Bone marrow (tissue), 2 donors: ENCODE measurements around the gene RHOXF1.
"Not testable (repeated sequence)": the region's sequence is repeated elsewhere in the genome, so short reads cannot be mapped to it uniquely, and the experiment has no call there.

Source experiments
- DNase-seq, 2 donors: peaks; one replicate each; lab custom pipeline; 2025; lab: John Stamatoyannopoulos, UW

RHOXF1 gene

DNA sequence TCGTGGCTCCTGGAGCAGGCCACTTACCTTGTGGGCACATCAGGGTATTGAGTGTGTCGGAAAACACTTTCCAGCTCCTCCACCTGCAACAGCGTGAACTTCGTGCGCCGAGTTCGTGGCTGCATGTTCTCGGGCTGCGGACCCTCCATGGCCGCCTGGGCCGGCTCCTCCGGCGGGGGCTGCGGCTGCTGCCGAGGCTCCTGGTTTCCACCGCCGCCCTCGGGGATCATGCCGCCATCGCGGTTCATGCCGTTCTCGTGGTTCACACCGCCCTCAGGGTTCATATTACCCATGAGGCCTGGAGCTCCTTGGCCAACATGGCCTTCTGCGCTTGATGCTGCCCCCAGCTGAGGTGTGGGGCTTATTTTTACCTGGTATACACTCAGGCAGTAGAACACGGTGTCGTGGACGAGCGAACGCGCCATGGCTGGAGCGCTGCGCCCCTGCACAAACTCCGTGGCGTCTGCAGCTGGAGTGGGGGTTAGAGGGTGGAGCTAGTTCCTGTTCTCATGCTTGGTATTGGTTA, at the start of gene RHOXF1:
TSS of gene RHOXF1 (minus strand) at position 476 of the 526 bp plus-strand sequence. CDS start at position 425, 51 bp downstream.
- DNase-seq, result no peak

- not testable (repeated sequence) for DNase-seq
Measured at GRCh38 chrX:120159086-120159485, 43.4 kb upstream of the RHOXF1 start.

GRCh38 chrX:120158313-120158712, 42.6 kb upstream of the RHOXF1 start, which contains the start of gene RHOXF2:
RHOXF2 (plus strand) TSS chrX:120158613; CDS start chrX:120158751, 138 bp downstream.
- DNase-seq, result not testable (repeated sequence)

DNA sequence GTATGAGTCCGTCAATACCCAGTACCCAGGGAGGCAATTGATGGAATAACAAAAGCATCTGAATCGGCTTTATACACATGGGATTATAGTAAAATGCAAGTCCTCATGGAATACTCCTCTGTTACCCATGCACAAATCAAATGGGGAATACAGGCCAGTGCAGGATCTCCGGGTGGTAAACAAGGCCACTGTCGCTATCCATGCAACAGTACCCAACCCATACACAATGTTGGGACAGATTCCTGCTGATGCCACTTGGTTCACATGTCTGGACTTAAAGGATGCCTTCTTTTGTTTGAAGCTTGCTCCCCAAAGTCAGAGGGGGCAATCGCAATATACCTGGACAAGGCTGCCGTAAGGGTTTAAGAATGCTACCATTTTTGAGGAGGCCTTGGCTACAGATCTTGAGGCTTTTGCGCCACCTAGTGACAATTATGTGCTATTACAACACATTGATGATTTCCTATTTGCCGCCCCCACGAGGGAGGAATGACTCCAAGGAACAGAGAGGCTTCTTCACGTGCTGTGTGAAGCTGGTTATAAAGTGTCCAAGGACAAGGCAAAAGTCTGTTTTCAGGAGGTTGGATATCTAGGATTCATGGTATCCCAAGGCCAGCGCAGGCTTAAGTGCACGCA, 34.5 kb upstream of the RHOXF1 start:
- not testable (repeated sequence) for DNase-seq

- no peak for DNase-seq
Measured at GRCh38 chrX:120147537-120147936, 31.8 kb upstream of the RHOXF1 start.

DNA sequence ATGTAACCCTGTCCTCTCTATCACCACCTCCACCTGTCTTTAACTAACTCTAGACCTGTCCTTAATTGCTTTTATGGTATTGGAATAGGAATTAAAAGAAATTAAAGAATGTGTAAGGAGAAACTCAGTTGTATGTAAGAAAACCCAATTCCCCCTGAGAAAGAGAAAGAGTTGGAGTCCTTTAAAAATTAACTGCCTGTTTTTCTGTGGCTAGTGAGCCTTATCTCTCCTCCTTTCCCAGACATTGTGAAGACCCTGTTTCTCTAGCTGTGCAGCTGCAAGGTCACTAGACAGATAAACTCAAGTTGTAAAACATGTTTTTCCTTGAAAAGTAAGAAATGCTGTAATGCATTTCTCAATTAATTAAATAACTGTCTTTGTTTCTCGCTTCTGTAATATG, 30.6 kb upstream of the RHOXF1 start:
- DNase-seq, result not testable (repeated sequence)

DNA sequence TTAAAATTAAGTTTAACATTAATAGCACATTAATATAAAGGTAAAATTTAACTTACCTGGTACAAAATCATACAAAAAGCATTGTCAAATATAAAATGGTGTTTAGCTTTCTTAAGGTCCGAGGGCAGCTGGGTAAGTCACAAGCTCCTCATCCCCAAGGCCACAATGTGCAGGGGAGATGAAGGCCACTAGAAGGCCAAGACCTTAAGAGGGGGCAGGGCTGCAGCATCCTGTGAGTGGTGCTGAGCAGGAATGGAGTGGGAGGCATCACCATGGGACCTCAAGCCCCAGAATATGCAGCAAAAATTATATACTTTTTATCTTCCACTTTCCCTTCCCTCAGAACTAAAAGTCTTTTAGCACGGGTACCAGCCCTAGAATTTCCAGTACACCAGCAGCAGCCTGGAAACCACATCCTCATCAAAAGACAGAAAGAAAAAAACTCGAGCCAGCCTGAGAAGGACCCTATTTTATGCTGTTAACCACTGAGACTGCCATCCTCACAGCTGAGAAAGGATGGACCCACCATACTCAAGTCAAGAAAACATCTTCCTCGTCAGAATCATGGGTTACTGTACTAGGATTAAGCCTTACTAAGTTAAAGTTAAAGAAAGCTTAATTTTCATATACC, 29.7 kb upstream of the RHOXF1 start:
- no peak for DNase-seq

DNA sequence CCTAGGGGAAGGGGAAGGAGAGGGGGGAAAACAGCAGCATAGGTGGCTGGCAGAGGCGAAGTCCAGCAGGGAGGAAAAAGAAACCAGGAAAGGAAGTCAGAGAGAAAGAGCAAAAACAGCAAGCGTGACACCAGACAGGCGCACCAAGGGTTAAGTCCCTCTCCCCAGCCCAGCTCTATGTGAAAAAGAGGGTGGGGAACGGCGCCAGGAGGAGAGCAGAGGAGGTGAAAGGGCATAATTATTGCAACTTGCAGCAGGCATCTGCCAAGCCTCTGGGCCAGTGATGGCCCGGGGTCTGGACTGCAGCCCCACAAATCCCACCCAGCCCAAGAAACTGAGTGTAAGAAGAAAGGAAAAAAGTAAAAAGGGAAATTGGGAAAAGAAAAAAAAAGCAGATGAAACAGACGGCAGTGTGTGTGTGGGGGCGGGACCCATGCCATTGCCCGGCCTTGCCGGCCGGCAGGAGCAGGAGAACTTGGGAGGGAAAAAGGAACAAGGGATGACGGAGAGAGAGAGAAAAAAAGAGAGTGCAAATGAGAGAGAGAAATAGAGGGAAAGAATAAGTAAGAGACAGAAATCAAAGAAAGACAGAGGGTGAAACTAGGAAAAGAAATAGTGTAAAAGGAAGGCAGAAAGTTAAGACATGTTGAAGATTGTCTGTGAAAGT, 28.6 kb upstream of the RHOXF1 start:
- no peak for DNase-seq

- DNase-seq, result no peak
Measured at GRCh38 chrX:120140293-120140981, 24.7 kb upstream of the RHOXF1 start.

DNA sequence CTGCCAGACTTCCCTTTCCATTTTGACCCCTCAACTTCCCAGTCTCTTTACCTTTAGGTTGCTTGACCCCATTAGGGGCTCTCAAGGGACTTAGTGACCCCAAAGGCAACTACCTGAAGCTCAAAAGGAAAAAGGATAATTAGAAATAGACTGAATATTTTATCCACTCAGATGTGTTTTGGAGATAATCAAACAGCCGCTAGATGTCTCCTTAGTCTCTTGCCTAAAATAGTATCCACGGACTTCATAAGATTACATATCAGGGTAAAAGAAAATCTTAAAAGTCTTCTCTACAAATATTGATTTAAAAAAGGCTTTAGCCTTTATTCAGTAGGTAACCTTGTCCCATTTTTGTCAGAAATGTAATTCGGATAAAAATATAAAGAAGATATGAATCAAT, 21.7 kb upstream of the RHOXF1 start:
- no peak for DNase-seq

DNA sequence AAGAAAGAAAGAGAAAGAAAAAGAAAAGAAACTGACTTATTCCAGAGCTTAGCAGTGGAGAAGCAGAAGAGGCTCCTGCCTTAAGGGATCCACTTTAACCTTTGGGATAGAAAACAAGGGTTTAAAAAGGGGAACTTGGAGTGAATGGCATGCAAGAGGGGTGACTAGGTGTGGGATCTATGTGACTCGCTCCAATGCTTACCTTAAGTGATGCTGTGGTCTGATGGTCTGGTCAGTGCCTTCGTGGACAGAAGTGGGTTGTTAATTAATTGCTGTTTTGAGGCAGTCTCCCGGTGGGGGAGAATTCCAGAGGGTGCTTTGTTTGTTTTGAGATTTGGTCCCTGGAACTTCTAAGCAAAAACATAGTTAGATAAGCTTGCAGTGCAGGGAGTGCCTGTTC, 21.1 kb upstream of the RHOXF1 start:
- DNase-seq, result no peak

DNA sequence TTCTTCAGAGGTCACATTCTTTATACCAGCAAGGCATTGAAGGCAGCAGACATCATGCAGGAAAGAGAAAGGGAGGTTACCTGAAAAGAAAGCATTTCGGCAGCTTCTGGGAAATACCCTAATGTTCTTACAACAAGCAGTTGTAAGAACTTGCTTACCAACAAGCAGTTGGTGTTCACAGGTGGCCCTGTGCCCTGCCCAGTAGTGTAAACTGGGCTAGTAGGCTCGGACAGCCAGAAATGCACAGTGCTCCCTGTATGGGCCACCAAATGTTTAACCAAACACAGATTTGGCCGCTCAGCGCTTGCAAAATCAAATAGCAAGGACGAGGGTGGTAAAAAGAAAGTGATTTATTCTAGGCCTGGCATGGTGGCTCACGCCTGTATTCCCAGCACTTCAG, 20.4 kb upstream of the RHOXF1 start:
- DNase-seq, result no peak

GRCh38 chrX:120128306-120128846, 12.7 kb upstream of the RHOXF1 start:
- not testable (repeated sequence) for DNase-seq

DNA sequence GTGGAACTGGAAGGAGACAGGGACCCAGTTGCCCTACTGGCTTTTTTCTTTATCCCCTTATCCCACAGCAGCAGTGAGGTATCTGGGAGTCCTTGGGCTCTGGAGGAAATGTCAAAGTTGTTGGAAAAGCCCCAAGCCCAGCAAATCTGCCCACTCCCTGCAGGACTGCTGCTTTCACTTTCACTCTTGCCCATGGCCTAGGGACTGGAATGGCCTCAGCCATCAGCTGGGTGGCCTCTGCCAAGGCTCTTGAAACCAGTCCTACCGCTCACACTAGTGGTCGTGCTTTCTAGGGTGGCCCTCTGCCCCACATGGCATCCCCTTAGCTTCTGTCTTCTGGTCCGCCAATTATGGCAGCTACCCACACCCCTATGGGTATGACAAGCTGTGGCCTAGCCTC, 9.7 kb upstream of the RHOXF1 start:
- no peak for DNase-seq

DNA sequence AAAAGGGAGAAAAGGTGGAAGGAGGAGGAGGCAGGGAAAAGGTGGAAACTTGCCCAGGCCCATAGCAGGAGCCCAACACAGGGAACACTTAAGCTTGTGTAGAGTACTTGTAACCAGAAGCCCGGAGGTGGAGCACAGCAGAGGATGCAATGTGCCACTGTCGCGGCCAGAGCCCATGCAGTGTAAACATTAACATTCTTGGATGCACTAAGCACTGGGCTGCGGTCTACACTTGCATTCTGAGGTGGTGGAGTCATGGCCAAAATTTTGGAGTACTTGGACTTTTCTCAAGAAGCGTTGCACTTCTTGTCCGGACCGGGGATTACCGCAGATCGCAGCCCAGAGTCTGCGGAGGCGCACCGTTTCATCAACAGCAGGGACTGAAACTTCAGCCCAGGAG, 4.5 kb upstream of the RHOXF1 start:
- DNase-seq, result no peak

- DNase-seq, result no peak
Measured at GRCh38 chrX:120111611-120112010, 4.1 kb downstream of the RHOXF1 start.

GRCh38 chrX:120109378-120109777, 6.3 kb downstream of the RHOXF1 start:
- no peak for DNase-seq

DNA sequence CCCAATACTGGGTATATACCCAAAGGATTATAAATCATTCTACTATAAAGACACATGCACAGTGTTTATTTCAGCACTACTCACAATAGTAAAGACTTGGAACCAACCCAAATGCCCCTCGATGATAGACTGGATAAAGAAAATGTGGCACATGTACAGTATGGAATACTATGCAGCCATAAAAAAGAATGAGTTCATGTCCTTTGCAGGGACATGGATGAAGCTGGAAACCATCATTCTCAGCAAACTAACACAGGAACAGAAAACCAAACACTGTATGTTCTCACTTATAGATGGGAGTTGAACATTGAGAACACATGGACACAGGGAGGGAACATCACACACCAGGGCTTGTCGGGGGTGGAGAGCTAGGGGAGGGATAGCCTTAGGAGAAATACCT, 11.0 kb downstream of the RHOXF1 start:
- DNase-seq, result not testable (repeated sequence)

GRCh38 chrX:120101057-120101456, 14.7 kb downstream of the RHOXF1 start:
- DNase-seq, result not testable (repeated sequence)

DNA sequence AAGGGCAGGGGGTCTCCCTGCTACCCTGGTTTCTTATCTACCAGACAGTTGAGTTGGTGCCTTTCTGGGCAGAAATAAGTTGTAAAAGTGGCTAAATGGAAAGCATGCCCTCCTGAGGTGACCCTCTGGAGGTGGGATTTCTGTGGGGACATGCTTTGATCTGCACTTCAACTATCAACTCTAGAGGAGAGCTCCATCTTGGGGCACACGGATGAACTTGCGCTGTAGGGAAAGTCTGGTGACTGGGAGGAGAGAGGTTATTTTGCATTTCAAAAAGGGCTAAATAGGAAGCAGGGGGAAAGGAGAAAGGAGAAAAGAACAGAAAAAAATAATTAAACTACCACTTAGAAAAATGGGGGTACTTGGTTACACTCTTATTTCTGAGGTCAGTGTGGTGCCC, 25.5 kb downstream of the RHOXF1 start:
- no peak for DNase-seq

DNA sequence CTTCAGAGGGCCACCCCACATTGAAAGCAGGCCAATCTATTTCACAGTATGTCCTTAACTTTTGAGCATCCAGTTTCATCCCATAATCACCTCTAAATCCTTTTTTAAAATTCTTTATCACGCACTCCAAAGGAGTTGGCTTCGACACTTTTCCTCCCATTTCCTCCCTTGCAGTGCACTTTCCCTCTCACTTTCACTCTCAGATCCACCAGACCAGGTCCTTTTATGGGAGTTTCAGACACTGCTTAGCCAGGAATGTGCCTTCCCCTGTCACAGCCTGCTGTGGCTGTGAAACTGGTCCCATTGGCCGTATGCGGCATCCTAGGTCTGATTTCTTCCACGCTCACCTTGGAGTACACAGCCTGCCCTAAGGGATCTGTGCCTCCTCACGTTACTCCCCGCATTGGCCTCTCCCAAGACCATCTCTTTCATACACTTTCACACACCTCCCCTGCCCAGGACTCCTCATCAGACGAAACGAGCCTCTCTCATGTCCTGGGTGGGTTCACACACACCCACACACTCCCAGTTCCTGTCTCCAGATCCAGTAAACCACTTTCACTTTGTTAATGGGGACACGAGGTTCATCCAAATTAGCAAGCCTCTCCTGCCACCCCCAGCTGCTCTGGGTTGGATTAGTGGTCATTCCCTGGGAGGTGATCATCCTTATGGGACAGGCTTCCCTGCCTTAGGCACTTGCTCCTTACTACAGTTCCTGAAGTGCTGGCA, 28.3 kb downstream of the RHOXF1 start:
- no peak for DNase-seq
